ENCODE data around the gene BMS1.

- TF ChIP-seq CTCF (IDR thresholded peaks at IDR 0.05 in 2 of 3, conservative IDR thresholded peaks at IDR 0.05 in 1 of 3; ENCODE audit: borderline replicate concordance in 1 of 3, insufficient read depth in 1 of 3, low read depth in 2 of 3, low read length in 2 of 3) (peak in 2 of 3 experiments; percentile 48; a peak in 4 of 6 replicates), FOSL1 (IDR thresholded peaks at IDR 0.05; ENCODE audit: low read depth) (no peak), POLR2A (IDR thresholded peaks at IDR 0.05; ENCODE audit: borderline replicate concordance, extremely low read depth, insufficient read depth, insufficient read length) (no peak), SIN3A (IDR thresholded peaks at IDR 0.05; ENCODE audit: low read depth) (no peak), POLR2AphosphoS5 (IDR thresholded peaks at IDR 0.05; ENCODE audit: low read depth, low read length) (no peak)
These were observed 38.4 kb upstream of the BMS1 start for GRCh38 chr10:42744134-42744701.
